ENCODE measurements around the gene JAML.

The JAML gene

GRCh38 chr11:118240999-118241763, 16.4 kb upstream of the JAML start:
- TF ChIP-seq CTCF (IDR thresholded peaks at IDR 0.05) = no peak

GRCh38 chr11:118239509-118240205, 14.8 kb upstream of the JAML start:
- Histone ChIP-seq H3K27ac (no peak overlapping the region), H3K4me1 (peaks cover 2% of the 10 kb centered on the region), H3K4me3 (ENCODE audit: low read depth, low read length) (no peak overlapping the region), H3K27me3 (ENCODE audit: control insufficient read depth, insufficient read depth, low read length) (no peaks in the 10 kb centered on the region), H2AFZ (no peak overlapping the region), H3K36me3 (ENCODE audit: control insufficient read depth, insufficient read depth, low read length) (no peaks in the 10 kb centered on the region), H3K9me3 (ENCODE audit: control insufficient read depth, low read length) (no peaks in the 10 kb centered on the region), H3K9ac (no peak overlapping the region), H3K4me2 (ENCODE audit: low read length) (no peak overlapping the region), H3K79me2 (no peaks in the 10 kb centered on the region)
- no peak for TF ChIP-seq CTCF (IDR thresholded peaks at IDR 0.05)

More at GRCh38 chr11:118240999-118241763, 16.4 kb upstream of the JAML start:
- no peak overlapping the region for H2AFZ ChIP-seq
- H3K36me3 ChIP-seq (ENCODE audit: control insufficient read depth, insufficient read depth, low read length) = no peaks in the 10 kb centered on the region
- H3K9me3 ChIP-seq (ENCODE audit: control insufficient read depth, low read length) = no peaks in the 10 kb centered on the region
- peak overlapping the region; percentile 22 for H3K4me2 ChIP-seq (ENCODE audit: low read length)
- peaks cover 2% of the 10 kb centered on the region for H3K4me1 ChIP-seq
- no peak overlapping the region for H3K4me3 ChIP-seq (ENCODE audit: low read depth, low read length)
- H3K79me2 ChIP-seq = no peaks in the 10 kb centered on the region
- H3K9ac ChIP-seq = no peak overlapping the region
- no peaks in the 10 kb centered on the region for H3K27me3 ChIP-seq (ENCODE audit: control insufficient read depth, insufficient read depth, low read length)
- peak overlapping the region; percentile 69 for H3K27ac ChIP-seq

DNA sequence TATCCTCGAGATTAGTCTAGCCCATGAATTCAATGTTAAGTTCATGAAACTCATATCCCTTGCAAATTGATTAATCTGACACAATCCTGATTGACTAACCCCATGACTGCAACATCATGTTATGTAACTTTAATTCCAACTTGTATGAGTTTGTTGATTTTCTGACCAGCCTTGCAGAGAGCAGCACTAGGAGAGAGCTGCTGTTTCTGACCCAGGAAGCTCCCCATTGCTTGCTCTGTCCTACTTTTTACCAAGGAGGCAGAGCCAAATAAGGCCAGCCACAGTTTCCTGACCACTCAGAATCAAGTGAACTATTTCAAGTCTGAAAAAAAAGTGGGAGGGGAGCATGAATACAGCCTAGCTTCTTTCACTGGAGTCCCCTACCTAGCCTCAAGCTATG, 14.1 kb upstream of the JAML start:
- Histone ChIP-seq H3K27me3 (ENCODE audit: control insufficient read depth, insufficient read depth, low read length) (no peaks in the 10 kb centered on the region), H3K4me1 (peaks cover 2% of the 10 kb centered on the region), H3K36me3 (ENCODE audit: control insufficient read depth, insufficient read depth, low read length) (no peaks in the 10 kb centered on the region), H3K79me2 (no peaks in the 10 kb centered on the region), H3K9me3 (ENCODE audit: control insufficient read depth, low read length) (no peaks in the 10 kb centered on the region), H2AFZ (no peak overlapping the region), H3K4me3 (ENCODE audit: low read depth, low read length) (no peak overlapping the region), H3K27ac (no peak overlapping the region), H3K4me2 (ENCODE audit: low read length) (no peak overlapping the region), H3K9ac (no peak overlapping the region)
- TF ChIP-seq CTCF (IDR thresholded peaks at IDR 0.05) = no peak

- H3K27ac ChIP-seq = no peak overlapping the region
Observed at GRCh38 chr11:118238421-118238820, 13.6 kb upstream of the JAML start.

More at GRCh38 chr11:118238421-118238820, 13.6 kb upstream of the JAML start:
- H3K79me2 ChIP-seq = no peaks in the 10 kb centered on the region
- no peaks in the 10 kb centered on the region for H3K27me3 ChIP-seq (ENCODE audit: control insufficient read depth, insufficient read depth, low read length)
- no peak overlapping the region for H2AFZ ChIP-seq
- H3K4me2 ChIP-seq (ENCODE audit: low read length) = no peak overlapping the region
- H3K4me1 ChIP-seq = peaks cover 2% of the 10 kb centered on the region
- H3K4me3 ChIP-seq (ENCODE audit: low read depth, low read length) = no peak overlapping the region
- no peak for TF ChIP-seq CTCF (IDR thresholded peaks at IDR 0.05)
- H3K9me3 ChIP-seq (ENCODE audit: control insufficient read depth, low read length) = no peaks in the 10 kb centered on the region
- no peak overlapping the region for H3K9ac ChIP-seq
- no peaks in the 10 kb centered on the region for H3K36me3 ChIP-seq (ENCODE audit: control insufficient read depth, insufficient read depth, low read length)
